Activated naive CD4-positive, alpha-beta T cell treated with anti-CD3 and anti-CD28 coated beads for 36 hours (primary cell): Measurements from ENCODE around the gene GRPR. TPM values are rescaled to one million over a fixed set of nuclear protein-coding genes. Genes with fewer than 3 reads are reported as not detected.
"Not testable (repeated sequence)": the region's sequence is repeated elsewhere in the genome, so short reads cannot be mapped to it uniquely, and the experiment has no call there.

Experiments
- CTCF ChIA-PET: fragments of 350-600 bp; sonication (Branson Sonifier 250); formaldehyde crosslinking; loops from one replicate; lab custom pipeline; 2021; ENCODE audit warnings: antibody characterized with exemption; lab: Charles Lee
- DNase-seq: peaks from one replicate; pipeline ENCODE4 v3.0.0-alpha.2; 2020
- H3K27ac Mint-ChIP-seq: one replicate; pipeline ENCODE4 v1.8.0; 2021; ENCODE audit warnings: mild to moderate bottlenecking, mixed read lengths
- H3K27me3 Mint-ChIP-seq: one replicate; pipeline ENCODE4 v1.8.0; 2021; ENCODE audit warnings: low read depth, mixed read lengths
- H3K36me3 Mint-ChIP-seq: one replicate; pipeline ENCODE4 v1.8.0; 2021; ENCODE audit warnings: low read depth, mixed read lengths
- H3K4me1 Mint-ChIP-seq: one replicate; pipeline ENCODE4 v1.8.0; 2021; ENCODE audit warnings: low read depth, mixed read lengths
- H3K4me3 Mint-ChIP-seq: one replicate; pipeline ENCODE4 v1.8.0; 2021; ENCODE audit warnings: mild to moderate bottlenecking, moderate library complexity, mixed read lengths
- H3K9me3 Mint-ChIP-seq: one replicate; pipeline ENCODE4 v1.8.0; 2021; ENCODE audit warnings: mixed read lengths
- intact Hi-C: fragments of 100-400 bp; cut with micrococcal nuclease; formaldehyde crosslinking; loops from one replicate; pipeline ENCODE4 v1.15.1; 2023
- total RNA-seq, 2 experiments: library from RNA; stranded (reverse); gene quantifications; one replicate each; pipeline ENCODE4 v1.2.3, GENCODE V29; 2021

The GRPR gene
- total RNA-seq, 2 experiments from 2014 or later = not detected

DNA sequence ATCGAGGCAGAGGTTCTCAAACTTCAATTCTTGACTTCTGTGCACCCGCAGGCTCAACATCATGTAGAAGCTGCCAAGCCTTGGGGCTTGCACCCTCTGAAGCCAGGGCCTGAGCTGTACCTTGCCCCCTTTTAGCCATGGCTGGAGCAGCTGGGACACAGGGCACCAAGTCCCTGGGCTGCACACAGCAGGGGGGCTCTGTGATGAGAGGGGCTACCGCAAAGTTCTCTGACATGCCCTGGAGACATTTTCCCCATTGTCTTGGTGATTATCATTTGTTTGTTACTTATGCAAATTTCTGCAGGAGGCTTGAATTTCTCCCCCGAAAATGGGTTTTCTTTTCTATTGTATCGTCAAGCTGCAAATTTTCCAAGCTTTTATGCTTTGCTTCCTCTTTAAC, 39.0 kb downstream of the GRPR start:
- Mint-ChIP-seq H3K9me3 (no peaks in the 10 kb centered on the region), H3K36me3 (no peaks in the 10 kb centered on the region), H3K4me1 (peaks cover 1% of the 10 kb centered on the region), H3K27ac (no peak overlapping the region), H3K4me3 (no peak overlapping the region), H3K27me3 (peaks cover 2% of the 10 kb centered on the region)
- no peak for DNase-seq
- CTCF ChIA-PET = no interaction called here
- intact Hi-C loops = no loop called here

DNA sequence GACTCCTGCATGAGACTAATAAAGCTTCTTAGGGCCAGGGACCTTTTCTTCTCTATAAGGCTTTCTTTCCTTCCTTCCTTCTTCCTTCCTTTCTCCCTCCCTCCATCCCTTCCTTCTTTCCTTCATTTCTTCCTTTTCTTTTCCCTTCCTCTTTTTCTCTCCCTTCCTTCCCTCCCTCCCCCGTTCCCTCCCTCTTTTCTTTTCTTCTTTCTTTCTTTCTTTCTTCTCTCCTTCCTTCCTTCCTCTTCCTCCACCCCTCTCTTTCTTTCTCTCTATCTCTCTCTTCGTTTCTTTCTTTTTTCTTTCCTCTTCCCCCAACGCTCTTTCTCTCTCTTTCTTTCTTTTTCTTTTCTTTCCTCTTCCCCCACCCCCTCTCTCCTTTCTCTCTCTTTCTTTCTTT, 41.4 kb downstream of the GRPR start:
- no peak overlapping the region for H3K4me3 Mint-ChIP-seq
- intact Hi-C loops = no loop called here
- H3K4me1 Mint-ChIP-seq = peaks cover 1% of the 10 kb centered on the region
- H3K27ac Mint-ChIP-seq = no peak overlapping the region
- no peaks in the 10 kb centered on the region for H3K36me3 Mint-ChIP-seq
- no peak for DNase-seq
- H3K9me3 Mint-ChIP-seq = no peaks in the 10 kb centered on the region
- H3K27me3 Mint-ChIP-seq = peaks cover 2% of the 10 kb centered on the region
- CTCF ChIA-PET = no interaction called here

DNA sequence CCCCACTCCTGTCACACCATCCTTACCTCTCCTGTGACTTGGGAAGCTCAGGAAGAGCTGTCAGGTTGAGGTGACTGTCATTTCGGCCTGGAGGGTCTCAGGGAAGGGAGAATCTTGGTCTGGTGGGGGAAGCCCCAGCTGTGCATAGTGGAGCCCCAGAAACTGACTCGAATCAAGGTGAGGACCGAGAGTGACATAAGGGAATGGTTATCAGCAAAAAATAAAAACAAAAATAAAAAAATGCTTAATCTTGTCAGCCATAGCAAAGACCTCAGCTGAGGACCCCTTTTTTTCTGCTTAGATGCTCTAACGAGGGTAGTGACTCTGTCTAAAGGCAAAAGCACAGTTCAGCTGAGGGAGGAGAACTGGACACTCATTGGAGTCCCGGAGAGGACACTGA, 43.8 kb downstream of the GRPR start, which contains the start of gene MAGEB17:
Gene MAGEB17 (plus strand): TSS at position 301 of the 400 bp plus-strand sequence. CDS start 2,902 bp downstream, outside the sequence.
- Mint-ChIP-seq H3K27ac (no peak within 1 kb of the TSS), H3K36me3 (no peaks in the 10 kb centered on the region), H3K27me3 (peaks cover 2% of the 10 kb centered on the region), H3K4me3 (no peak within 1 kb of the TSS), H3K4me1 (no peaks in the 10 kb centered on the region), H3K9me3 (no peaks in the 10 kb centered on the region)
- DNase-seq = no peak
- intact Hi-C loops = no loop called here
- CTCF ChIA-PET = no interaction called here

DNA sequence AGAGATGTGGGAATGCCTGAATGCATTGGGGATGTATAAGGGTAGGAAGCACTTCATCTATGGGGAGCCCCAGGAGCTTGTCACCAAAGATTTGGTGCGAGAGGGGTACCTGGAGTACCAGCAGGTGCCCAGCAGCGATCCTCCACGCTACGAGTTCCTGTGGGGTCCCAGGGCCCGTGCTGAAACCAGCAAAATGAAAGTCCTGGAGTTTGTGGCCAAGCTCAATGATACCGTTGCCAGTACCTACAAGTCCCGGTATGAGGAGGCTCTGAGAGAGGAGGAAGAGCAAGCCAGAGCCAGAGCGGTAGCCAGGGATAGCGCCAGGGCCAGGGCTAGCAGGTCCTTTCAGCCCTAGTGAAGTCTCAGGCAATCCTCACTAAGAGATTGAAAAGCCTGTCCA, 47.7 kb downstream of the GRPR start:
- CTCF ChIA-PET = no interaction called here

DNA sequence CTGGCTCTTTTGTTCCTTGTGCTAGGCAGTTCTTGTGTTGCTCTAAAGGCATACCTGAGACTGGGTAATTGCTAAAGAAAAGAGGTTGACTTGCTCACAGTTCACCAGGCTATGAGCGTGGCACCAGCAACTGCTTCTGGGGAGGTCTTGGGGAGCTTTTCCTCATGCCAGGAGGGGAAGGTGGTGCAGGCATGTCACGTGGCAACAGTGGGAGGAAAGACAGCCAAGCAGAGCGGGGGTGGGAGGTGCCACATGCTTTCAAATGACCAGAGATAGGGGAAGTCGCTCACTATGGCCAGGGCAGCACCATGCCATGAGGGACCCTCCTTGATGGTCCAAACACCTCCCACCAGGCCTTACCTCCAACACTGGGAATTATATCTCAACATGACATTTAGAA, 48.6 kb downstream of the GRPR start:
- H3K4me1 Mint-ChIP-seq = no peaks in the 10 kb centered on the region
- no peak for DNase-seq
- no peak overlapping the region for H3K4me3 Mint-ChIP-seq
- no peaks in the 10 kb centered on the region for H3K9me3 Mint-ChIP-seq
- intact Hi-C loops = no loop called here
- no peaks in the 10 kb centered on the region for H3K36me3 Mint-ChIP-seq
- no peak overlapping the region for H3K27ac Mint-ChIP-seq
- CTCF ChIA-PET = no interaction called here
- H3K27me3 Mint-ChIP-seq = no peaks in the 10 kb centered on the region

More for the DNA sequence above, 47.7 kb downstream of the GRPR start:
- no peaks in the 10 kb centered on the region for H3K27me3 Mint-ChIP-seq
- no peaks in the 10 kb centered on the region for H3K4me1 Mint-ChIP-seq
- DNase-seq = no peak
- no peak overlapping the region for H3K27ac Mint-ChIP-seq
- no peaks in the 10 kb centered on the region for H3K9me3 Mint-ChIP-seq
- no peak overlapping the region for H3K4me3 Mint-ChIP-seq
- intact Hi-C loops = no loop called here
- no peaks in the 10 kb centered on the region for H3K36me3 Mint-ChIP-seq

DNA sequence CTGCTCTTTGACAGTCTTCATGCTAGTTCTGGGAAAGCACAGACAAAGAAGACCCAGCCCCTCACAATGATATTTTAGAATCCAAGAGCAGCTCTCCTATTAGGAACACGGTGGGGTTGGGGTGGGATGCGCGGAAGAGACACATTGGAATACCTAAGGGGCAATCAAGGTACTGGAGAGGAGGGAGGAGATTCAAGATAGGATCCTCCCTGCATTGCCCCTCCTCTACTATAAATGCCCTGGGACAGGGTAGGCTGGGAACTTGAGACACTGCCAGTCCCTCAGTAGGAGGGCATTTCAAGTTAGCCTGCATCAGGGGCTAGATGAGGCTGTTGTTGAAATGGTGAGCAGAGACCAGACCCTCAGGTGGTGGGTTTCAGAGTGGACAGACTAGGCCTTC, 49.0 kb downstream of the GRPR start:
- CTCF ChIA-PET = no interaction called here
- intact Hi-C loops = no loop called here
- no peak overlapping the region for H3K27ac Mint-ChIP-seq

DNA sequence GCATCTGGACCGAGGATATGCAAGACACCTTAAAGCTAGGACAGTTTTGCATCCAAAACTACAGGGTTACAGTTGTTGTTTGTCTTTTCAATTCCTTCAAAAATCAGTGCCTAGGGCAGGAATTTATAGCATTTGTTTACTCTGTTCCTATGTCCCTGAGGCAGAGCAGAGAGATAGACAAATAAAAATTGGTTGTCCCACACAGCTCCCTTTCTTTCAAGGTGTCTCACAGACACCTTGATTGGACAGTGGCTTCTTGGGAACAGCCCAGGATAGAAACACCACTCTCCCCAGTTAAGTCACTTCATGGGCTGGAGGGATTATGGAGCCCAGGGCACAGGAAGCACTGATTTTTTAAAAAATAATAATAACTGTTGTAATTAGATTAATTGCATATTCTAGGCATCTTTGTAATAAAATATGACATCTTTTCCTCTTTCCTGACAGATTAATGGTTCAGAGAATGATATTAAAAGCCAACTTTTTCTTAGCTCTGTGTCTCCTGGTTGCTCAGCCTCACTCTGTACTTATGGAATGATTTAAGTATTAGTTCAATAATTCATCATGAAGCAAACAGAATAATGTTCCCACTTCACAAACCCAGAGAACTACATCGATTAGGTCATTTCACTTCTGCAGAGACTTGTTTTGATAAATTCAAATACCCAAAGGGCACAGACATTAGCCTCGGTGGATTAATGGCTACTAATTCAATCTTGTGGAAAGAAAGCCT, 52.1 kb downstream of the GRPR start:
- intact Hi-C loops = no loop called here
- H3K36me3 Mint-ChIP-seq = no peaks in the 10 kb centered on the region
- DNase-seq = no peak
- H3K4me1 Mint-ChIP-seq = no peaks in the 10 kb centered on the region
- no peaks in the 10 kb centered on the region for H3K9me3 Mint-ChIP-seq
- no peaks in the 10 kb centered on the region for H3K27me3 Mint-ChIP-seq
- CTCF ChIA-PET = no interaction called here
- no peak overlapping the region for H3K27ac Mint-ChIP-seq
- H3K4me3 Mint-ChIP-seq = no peak overlapping the region

More for the DNA sequence above, 49.0 kb downstream of the GRPR start:
- no peaks in the 10 kb centered on the region for H3K27me3 Mint-ChIP-seq
- H3K4me1 Mint-ChIP-seq = no peaks in the 10 kb centered on the region
- no peak for DNase-seq
- no peaks in the 10 kb centered on the region for H3K36me3 Mint-ChIP-seq
- H3K9me3 Mint-ChIP-seq = no peaks in the 10 kb centered on the region
- H3K4me3 Mint-ChIP-seq = no peak overlapping the region

DNA sequence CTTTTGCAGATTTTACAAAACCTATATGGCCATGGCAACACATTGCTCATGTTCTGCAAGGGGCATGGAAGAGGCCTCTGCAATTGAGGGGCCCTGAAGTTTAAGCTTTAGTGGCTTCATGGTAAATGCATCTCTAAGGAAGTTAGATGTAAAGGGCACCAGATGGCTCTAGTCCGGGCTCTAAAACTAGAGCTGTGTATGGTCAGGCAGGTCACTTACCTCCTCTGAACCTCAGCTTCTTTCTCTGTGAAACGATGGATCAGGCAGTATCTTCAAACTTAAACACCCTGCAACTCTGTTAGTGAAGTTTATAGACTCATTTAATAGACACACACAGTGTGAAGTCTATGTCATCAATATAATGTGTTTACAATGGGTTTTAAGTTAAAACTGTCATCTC, 53.9 kb downstream of the GRPR start:
- no peak overlapping the region for H3K27ac Mint-ChIP-seq
- no peak overlapping the region for H3K4me3 Mint-ChIP-seq
- H3K9me3 Mint-ChIP-seq = no peaks in the 10 kb centered on the region
- no peaks in the 10 kb centered on the region for H3K36me3 Mint-ChIP-seq
- CTCF ChIA-PET = no interaction called here
- no peak for DNase-seq
- H3K27me3 Mint-ChIP-seq = peaks cover 2% of the 10 kb centered on the region
- H3K4me1 Mint-ChIP-seq = no peaks in the 10 kb centered on the region
- intact Hi-C loops = no loop called here

DNA sequence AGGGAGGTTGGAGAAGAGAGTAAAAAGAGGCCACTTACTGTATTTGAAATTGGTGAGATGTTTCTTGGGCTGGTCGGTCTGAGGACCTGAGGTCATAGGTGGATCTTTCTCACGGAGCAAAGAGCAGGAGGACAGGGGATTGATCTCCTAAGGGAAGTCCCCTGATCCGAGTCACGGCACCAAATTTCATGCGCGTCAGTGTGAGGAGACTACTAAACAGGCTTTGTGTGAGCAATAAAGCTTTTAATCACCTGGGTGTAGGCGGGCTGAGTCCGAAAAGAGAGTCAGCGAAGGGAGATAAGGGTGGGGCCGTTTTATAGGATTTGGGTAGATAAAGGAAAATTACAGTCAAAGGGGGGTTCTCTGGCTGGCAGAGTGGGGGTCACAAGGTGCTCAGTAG, 60.5 kb downstream of the GRPR start:
- H3K4me1 Mint-ChIP-seq, intact Hi-C loops, CTCF ChIA-PET, DNase-seq, H3K9me3 Mint-ChIP-seq, H3K4me3 Mint-ChIP-seq, H3K27me3 Mint-ChIP-seq, H3K36me3 Mint-ChIP-seq, H3K27ac Mint-ChIP-seq: not testable (repeated sequence)

DNA sequence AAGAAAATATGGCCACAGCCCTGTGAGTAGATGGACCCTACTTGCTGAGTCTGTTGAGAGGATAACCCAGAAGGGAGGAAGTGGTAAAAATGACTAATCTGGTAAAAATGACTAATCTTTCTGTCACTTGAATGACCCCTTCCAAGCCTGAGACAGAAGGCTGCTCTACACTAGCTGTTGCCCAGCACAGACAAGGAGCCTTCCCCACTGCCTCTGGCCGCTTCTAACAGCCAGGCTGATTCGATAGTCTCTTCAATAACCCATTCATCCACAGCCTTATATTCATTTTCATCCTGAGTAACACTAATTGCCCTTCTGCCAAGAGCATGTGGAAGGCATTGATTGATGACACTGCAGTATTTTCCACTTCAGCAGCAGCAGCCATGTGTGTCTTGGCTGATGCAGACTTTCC, 62.4 kb downstream of the GRPR start:
- intact Hi-C loops = no loop called here
- Mint-ChIP-seq H3K27ac (no peak overlapping the region), H3K27me3 (peaks cover 2% of the 10 kb centered on the region), H3K4me3 (no peak overlapping the region), H3K36me3 (no peaks in the 10 kb centered on the region), H3K4me1 (peaks cover 3% of the 10 kb centered on the region), H3K9me3 (no peaks in the 10 kb centered on the region)
- DNase-seq = no peak
- CTCF ChIA-PET = no interaction called here

DNA sequence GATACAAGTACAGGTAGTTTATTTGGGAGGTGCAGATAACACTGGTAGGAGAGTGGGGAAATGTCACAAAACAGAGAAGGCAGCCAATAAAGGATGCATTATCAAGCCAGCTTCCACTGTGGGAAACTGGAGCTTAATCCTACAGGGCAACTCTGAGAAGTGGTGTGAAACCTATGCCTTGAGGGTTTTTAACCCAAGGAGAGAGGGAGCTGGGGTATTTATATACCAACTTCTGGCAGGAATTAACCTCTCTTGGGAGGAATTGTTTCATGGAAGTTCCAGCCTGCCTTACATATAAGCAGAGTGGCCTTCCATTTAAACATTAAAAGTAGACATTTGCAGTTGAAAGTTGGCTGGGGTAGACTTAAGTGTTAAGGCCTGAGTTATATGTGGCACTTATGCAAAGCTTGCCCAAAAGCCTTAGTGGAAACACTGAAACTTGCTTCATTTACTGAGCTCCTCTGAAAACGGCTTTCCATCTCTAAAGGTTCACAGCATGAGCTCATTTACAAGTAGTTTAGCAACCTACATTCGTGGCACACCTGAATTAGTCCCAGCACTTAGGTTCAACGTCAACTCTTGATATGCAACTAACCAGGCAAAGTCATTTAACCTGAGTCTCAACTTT, 63.1 kb downstream of the GRPR start:
- no peak overlapping the region for H3K27ac Mint-ChIP-seq
- intact Hi-C loops = no loop called here
- no peak overlapping the region for H3K4me3 Mint-ChIP-seq
- H3K9me3 Mint-ChIP-seq = no peaks in the 10 kb centered on the region
- no peak for DNase-seq
- CTCF ChIA-PET = no interaction called here
- H3K27me3 Mint-ChIP-seq = no peaks in the 10 kb centered on the region
- peaks cover 3% of the 10 kb centered on the region for H3K4me1 Mint-ChIP-seq
- no peaks in the 10 kb centered on the region for H3K36me3 Mint-ChIP-seq

DNA sequence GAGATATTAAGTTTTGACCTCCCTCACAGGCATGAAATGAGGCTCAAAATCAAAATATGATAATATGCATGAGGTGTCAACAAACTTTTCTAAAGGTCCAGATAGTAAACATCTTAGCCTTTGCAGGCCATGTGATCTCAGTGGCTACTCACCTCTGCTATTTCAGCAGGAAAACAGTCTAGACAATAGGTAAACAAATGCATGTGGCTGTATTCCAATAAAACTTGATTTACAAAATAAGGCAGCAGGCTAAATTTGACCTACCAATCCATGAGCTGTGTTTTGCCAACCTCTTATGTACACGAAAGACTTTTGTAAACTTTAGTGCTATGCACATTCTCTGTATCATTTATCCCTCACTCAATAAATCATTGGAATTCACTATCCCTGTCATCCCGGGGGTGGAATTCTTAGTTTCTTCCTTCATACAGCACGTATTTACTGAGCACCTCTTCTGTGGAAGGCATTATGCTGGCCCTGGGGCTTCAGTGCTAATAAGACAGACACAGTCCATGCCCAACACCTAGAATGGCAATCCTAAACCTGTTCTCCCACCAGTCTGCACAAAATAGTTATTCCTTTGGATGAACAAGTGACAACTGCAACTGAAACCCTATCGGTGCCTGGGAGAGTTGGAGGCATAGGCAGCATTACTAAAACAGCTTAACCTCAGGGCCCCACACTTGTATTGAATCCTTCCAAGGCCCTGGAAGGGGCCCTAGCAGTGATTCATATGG, 63.8 kb downstream of the GRPR start:
- H3K27me3 Mint-ChIP-seq = no peaks in the 10 kb centered on the region
- no peaks in the 10 kb centered on the region for H3K36me3 Mint-ChIP-seq
- no peak overlapping the region for H3K27ac Mint-ChIP-seq
- DNase-seq = no peak
- intact Hi-C loops = no loop called here
- peaks cover 3% of the 10 kb centered on the region for H3K4me1 Mint-ChIP-seq
- no peak overlapping the region for H3K4me3 Mint-ChIP-seq
- CTCF ChIA-PET = no interaction called here
- no peaks in the 10 kb centered on the region for H3K9me3 Mint-ChIP-seq

DNA sequence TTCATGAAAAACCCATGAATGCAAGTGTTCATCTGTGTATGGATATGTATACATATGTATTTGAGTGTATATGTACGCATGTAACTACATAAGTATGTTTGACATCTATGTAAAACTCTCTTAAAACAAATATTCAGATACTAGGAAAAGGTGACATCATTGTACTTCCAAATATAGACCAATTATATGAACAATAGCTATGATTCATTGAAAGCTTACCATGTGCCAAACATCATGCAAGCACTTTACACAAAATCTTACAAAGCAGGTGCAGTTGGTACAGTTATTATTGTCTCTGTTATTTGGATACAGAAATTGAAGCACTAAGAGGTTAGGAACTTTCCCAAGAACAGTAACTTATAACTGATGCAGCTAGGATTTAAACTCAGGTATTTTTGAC, 65.3 kb downstream of the GRPR start:
- CTCF ChIA-PET = no interaction called here
- H3K9me3 Mint-ChIP-seq = no peaks in the 10 kb centered on the region
- peaks cover 3% of the 10 kb centered on the region for H3K4me1 Mint-ChIP-seq
- intact Hi-C loops = no loop called here
- no peak overlapping the region for H3K4me3 Mint-ChIP-seq
- no peak for DNase-seq
- no peaks in the 10 kb centered on the region for H3K27me3 Mint-ChIP-seq
- H3K27ac Mint-ChIP-seq = no peak overlapping the region
- H3K36me3 Mint-ChIP-seq = no peaks in the 10 kb centered on the region
